GM12892 (cell line): Measurements from ENCODE around the gene TXN2.

Source experiments
- POLR2A ChIP-seq: IDR thresholded peaks from 2 replicates; pipeline ENCODE4 v1.6.1; 2011; ENCODE audit warnings: low read depth, low read length, control low read depth
- POLR2AphosphoS5 ChIP-seq: IDR thresholded peaks from 2 replicates; pipeline ENCODE4 v1.6.1; 2011; ENCODE audit warnings: low read depth, low read length, control low read depth
- TAF1 ChIP-seq: IDR thresholded peaks from 2 replicates; pipeline ENCODE4 v1.6.1; 2011; ENCODE audit warnings: low read depth, mild to moderate bottlenecking, control low read depth, low read length, borderline replicate concordance

- TF ChIP-seq POLR2A, result no peak
- TF ChIP-seq POLR2AphosphoS5, result no peak
- no peak for TF ChIP-seq TAF1
These were observed 10.7 kb upstream of the TXN2 start for GRCh38 chr22:36492109-36492508.
